Adrenal gland (tissue), 12 donors: ENCODE data around the gene ZNF581. TPM values are rescaled to one million over a fixed set of nuclear protein-coding genes. Genes with fewer than 3 reads are reported as not detected.

ENCODE experiments used
- DNase-seq, 7 donors: peaks; one replicate each; pipeline ENCODE4 v3.0.0-alpha.2; 2019 to 2020
- H3K27ac ChIP-seq, 5 donors: fragments of 200-600 bp; sonication (generic) in 4 of 5; 1 replicate in 3 of 5; 2 replicates in 2 of 5; pipeline versions ENCODE4 v1.5.1 to v1.8.0; 2016 to 2020; ENCODE audit warnings: mild to moderate bottlenecking in 1 of 5
- H3K27me3 ChIP-seq: fragments of 200-600 bp; 2 replicates; pipeline ENCODE4 v1.8.0; 2021
- H3K36me3 ChIP-seq, 2 donors: fragments of 200-600 bp; replicated peaks in 1 of 2; 1 replicate in 1 of 2; 2 replicates in 1 of 2; pipeline versions ENCODE4 v1.5.1 to v1.8.0; 2018 to 2022
- H3K4me1 ChIP-seq, 2 donors: fragments of 200-600 bp; replicated peaks in 1 of 2; 1 replicate in 1 of 2; 2 replicates in 1 of 2; pipeline versions ENCODE4 v1.5.1 to v1.8.0; 2018 to 2021
- H3K4me3 ChIP-seq, 4 donors: fragments of 200-600 bp; sonication (generic) in 3 of 4; one replicate each; pipeline ENCODE4 v1.5.1; 2016 to 2018
- H3K9me3 ChIP-seq, 3 donors: fragments of 200-600 bp; sonication (generic) in 1 of 3; replicated peaks in 1 of 3; 1 replicate in 2 of 3; 2 replicates in 1 of 3; pipeline versions ENCODE4 v1.5.1 to v1.8.0; 2016 to 2021
- CTCF ChIP-seq, 6 experiments: fragments of 450-650 bp in 4 of 6; fragments of 200-600 bp in 2 of 6; sonication (generic) in 1 of 6; IDR thresholded peaks; 1 replicate in 5 of 6; 2 replicates in 1 of 6; pipeline versions ENCODE4 v1.5.1 to v1.8.0; 2016 to 2021; ENCODE audit warnings: antibody characterized with exemption in 6 of 6, mild to moderate bottlenecking in 2 of 6, moderate library complexity in 1 of 6
- POLR2A ChIP-seq, 2 donors: fragments of 450-650 bp; IDR thresholded peaks; one replicate each; pipeline ENCODE4 v1.6.1; 2017; ENCODE audit warnings: antibody characterized with exemption in 2 of 2, mild to moderate bottlenecking in 2 of 2, moderate library complexity in 1 of 2
- WGBS, 4 donors: extraction: QIAGEN DNeasy Blood & Tissue Kit in 2 of 4; methylation state at CpG; one replicate each; pipeline versions ENCODE4 v1.1.5 to v1.1.7; 2013 to 2017; 5-methylcytosine and 5-hydroxymethylcytosine counted together
- intact Hi-C, 2 donors: fragments of 100-400 bp; cut with DNase I; formaldehyde crosslinking; loops; one replicate each; pipeline versions ENCODE4 v1.14.1 to v1.15.0; 2022 to 2023
- polyA plus RNA-seq, 3 donors: library from polyadenylated mRNA; stranded (reverse); fragments of 200-250 nt in 2 of 3; fragments of 350-450 nt in 1 of 3; fragmentation: Illumina TruSeq in 1 of 3; extraction: RNeasy Lipid Tissue Mini Kit (QIAGEN cat#74804) in 1 of 3; gene quantifications; one replicate each; pipeline ENCODE4 v1.2.3, GENCODE V29; 2013 to 2014
- total RNA-seq, 9 donors: library from RNA; depleted of rRNA in 4 of 9; stranded (reverse); fragments of >200 nt in 4 of 9; fragments of 120-200 nt in 1 of 9; fragmentation: NEBNext Ultra II Directional in 1 of 9; extraction: Animal tissue kit (Norgen Biotek cat#: 25700) in 1 of 9; gene quantifications; one replicate each; pipeline versions ENCODE4 v1.1.0 to v1.2.4, GENCODE V29; 2013 to 2023
- donor health status: healthy with polysubstance abuse.
- donor health status: Bipolar disorder and iron deficiency.
- donor health status: DM: yes; HTN: yes; CAD: no.
- donor health status: DM: no; HTN: no; CAD: no.
- donor health status: DM: no; HTN: no; CAD: no.
- donor health status: DM: yes; HTN: yes; CAD: no.

ZNF581 gene
- total and polyA plus RNA-seq, 12 donors, result 8.7 to 55.7 (median 22.7) TPM

DNA sequence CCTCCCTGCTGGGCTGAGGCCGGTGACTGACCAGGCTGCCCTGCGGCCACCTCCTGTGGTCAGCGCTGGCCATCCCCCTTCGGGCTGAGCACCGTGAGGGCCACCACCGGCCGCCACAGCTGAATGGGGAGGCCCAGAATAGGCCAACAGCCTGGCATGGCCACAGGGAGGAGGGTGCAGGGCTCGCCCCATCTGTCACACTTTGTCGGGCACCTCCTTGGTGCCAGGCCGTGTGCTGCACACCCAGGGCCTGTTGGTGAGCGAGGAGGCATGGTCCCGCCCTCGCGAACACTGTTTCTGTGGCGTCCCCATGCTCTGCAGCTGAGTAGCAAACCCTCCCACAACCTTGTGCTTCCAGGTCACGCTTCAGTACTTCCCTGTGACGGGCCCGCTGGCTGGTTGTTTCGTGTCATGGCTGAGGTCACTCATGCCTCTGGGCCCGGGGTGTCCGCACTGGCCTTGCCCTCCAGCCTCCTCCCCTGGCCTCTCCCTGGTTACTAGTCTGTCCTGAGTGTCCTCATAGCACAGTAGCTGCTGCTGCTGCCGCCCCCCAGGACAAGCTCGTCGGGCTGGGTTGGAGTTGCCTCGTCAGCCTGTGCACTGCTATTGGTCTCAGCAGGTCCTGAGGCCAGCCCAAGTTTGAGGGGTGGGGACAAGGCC lies 46.8 kb downstream of the ZNF581 start:
- Histone ChIP-seq H3K27ac (no peak overlapping the region), H3K4me1 (no peaks in the 10 kb centered on the region), H3K9me3 (no peaks in the 10 kb centered on the region), H3K4me3 (no peak overlapping the region), H3K36me3 (peaks cover 0 to 84% of the 10 kb centered on the region in 2 donors), H3K27me3 (no peaks in the 10 kb centered on the region)
- DNase-seq, result peak in 1 of 7 donors; percentile 14
- TF ChIP-seq POLR2A (IDR thresholded peaks at IDR 0.05) (no peak), CTCF (IDR thresholded peaks at IDR 0.05) (no peak)
- intact Hi-C loops, result no loop called here
- WGBS, 4 donors, result 89 to 95% (median 91%) methylated on average over 13 to 25 of the region's 25 CpGs

GRCh38 chr19:55690769-55691545 lies 47.5 kb downstream of the ZNF581 start:
- Histone ChIP-seq H3K9me3 (no peaks in the 10 kb centered on the region), H3K27me3 (no peaks in the 10 kb centered on the region), H3K4me1 (no peaks in the 10 kb centered on the region), H3K36me3 (peaks cover 0 to 84% of the 10 kb centered on the region in 2 donors), H3K27ac (no peak overlapping the region), H3K4me3 (no peak overlapping the region)
- peak in 1 of 7 donors; percentile 13 for DNase-seq
- intact Hi-C loops, result no loop called here
- TF ChIP-seq POLR2A (IDR thresholded peaks at IDR 0.05), result no peak
- no peak for TF ChIP-seq CTCF (IDR thresholded peaks at IDR 0.05)
- WGBS, 4 donors, result 92 to 95% (median 94%) methylated on average over 23 to 31 of the region's 31 CpGs

DNA sequence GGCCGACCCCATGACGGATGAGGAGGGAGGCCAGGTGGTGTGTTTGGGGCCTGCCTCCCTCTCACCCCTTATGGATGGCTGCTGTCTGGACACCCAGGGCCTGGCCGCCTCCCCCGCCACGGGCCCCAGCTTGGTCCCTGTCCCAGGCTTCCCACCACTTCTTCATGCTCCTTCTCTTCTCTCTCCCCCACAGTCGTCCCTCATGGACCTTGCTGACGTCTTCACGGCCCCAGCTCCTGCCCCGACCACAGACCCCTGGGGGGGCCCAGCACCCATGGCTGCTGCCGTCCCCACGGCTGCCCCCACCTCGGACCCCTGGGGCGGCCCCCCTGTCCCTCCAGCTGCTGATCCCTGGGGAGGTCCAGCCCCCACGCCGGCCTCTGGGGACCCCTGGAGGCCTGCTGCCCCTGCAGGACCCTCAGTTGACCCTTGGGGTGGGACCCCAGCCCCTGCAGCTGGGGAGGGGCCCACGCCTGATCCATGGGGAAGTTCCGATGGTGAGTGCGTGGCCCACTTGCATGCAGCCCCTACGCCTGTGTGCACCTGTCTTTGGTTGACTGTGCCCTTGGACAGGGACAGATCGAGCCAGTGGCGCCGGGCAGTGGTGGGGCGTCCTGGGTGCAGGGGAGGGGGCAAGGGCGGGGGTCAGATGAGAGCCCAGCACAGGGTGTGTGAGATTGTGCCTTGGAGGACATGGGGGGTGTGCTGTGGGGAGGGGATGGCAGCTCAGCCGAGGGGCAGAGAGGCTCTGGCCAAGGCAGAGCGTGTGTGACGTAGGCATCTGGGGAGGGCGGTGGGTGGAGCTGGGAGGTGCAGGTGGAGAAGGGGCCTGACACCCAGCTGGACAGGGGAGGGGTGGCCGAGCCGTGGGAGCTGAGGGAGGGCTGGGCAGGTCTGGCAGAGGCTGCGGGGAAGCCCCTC lies 48.4 kb downstream of the ZNF581 start:
- Histone ChIP-seq H3K9me3 (no peaks in the 10 kb centered on the region), H3K27ac (no peak overlapping the region), H3K36me3 (peaks cover 0 to 87% of the 10 kb centered on the region in 2 donors), H3K4me1 (no peaks in the 10 kb centered on the region), H3K27me3 (no peaks in the 10 kb centered on the region), H3K4me3 (no peak overlapping the region)
- intact Hi-C loops, result no loop called here
- TF ChIP-seq POLR2A (IDR thresholded peaks at IDR 0.05), result no peak
- TF ChIP-seq CTCF (IDR thresholded peaks at IDR 0.05), result no peak
- peak in 1 of 7 donors; percentile 17 for DNase-seq
- WGBS, 4 donors, result 86 to 93% (median 93%) methylated on average over 15 to 31 of the region's 31 CpGs

GRCh38 chr19:55692681-55693081 lies 49.2 kb downstream of the ZNF581 start:
- WGBS, 4 donors, result 93 to 95% (median 94%) methylated on average over 11 to 19 of the region's 19 CpGs
- Histone ChIP-seq H3K27me3 (no peaks in the 10 kb centered on the region), H3K27ac (no peak overlapping the region), H3K4me1 (no peaks in the 10 kb centered on the region), H3K4me3 (no peak overlapping the region), H3K36me3 (peaks cover 0 to 88% of the 10 kb centered on the region in 2 donors), H3K9me3 (no peaks in the 10 kb centered on the region)
- intact Hi-C loops, result no loop called here
- peak in 1 of 7 donors; percentile 17 for DNase-seq
- no peak for TF ChIP-seq CTCF (IDR thresholded peaks at IDR 0.05)
- TF ChIP-seq POLR2A (IDR thresholded peaks at IDR 0.05), result no peak
